AG10803 (cell line): ENCODE results near the gene EPB41L1.

Experiments used
- DNase-seq: peaks from one replicate; pipeline ENCODE4 v3.0.0; 2010; ENCODE audit warnings: low read depth
- H3K4me3 ChIP-seq: 2 replicates; pipeline ENCODE4 v1.5.1; 2011; ENCODE audit warnings: mild to moderate bottlenecking, low read length, control low read depth
- TF ChIP-seq, protein P1 (sequence below): conservative IDR thresholded peaks from 2 replicates; pipeline ENCODE4 v1.5.1; 2011; ENCODE audit warnings: mild to moderate bottlenecking, low read length, control low read depth, inconsistent platforms

The EPB41L1 gene

GRCh38 chr20:36118371-36118770 is 36.2 kb upstream of the EPB41L1 start:
- H3K4me3 ChIP-seq: no peak overlapping the region
- TF ChIP-seq, protein P1, sequence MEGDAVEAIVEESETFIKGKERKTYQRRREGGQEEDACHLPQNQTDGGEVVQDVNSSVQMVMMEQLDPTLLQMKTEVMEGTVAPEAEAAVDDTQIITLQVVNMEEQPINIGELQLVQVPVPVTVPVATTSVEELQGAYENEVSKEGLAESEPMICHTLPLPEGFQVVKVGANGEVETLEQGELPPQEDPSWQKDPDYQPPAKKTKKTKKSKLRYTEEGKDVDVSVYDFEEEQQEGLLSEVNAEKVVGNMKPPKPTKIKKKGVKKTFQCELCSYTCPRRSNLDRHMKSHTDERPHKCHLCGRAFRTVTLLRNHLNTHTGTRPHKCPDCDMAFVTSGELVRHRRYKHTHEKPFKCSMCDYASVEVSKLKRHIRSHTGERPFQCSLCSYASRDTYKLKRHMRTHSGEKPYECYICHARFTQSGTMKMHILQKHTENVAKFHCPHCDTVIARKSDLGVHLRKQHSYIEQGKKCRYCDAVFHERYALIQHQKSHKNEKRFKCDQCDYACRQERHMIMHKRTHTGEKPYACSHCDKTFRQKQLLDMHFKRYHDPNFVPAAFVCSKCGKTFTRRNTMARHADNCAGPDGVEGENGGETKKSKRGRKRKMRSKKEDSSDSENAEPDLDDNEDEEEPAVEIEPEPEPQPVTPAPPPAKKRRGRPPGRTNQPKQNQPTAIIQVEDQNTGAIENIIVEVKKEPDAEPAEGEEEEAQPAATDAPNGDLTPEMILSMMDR: no peak

GRCh38 chr20:36119537-36119936 is 35.0 kb upstream of the EPB41L1 start:
- no peak for DNase-seq
- no peak overlapping the region for H3K4me3 ChIP-seq
- TF ChIP-seq, protein P1: no peak

More at GRCh38 chr20:36118371-36118770, 36.2 kb upstream of the EPB41L1 start:
- DNase-seq: no peak

DNA sequence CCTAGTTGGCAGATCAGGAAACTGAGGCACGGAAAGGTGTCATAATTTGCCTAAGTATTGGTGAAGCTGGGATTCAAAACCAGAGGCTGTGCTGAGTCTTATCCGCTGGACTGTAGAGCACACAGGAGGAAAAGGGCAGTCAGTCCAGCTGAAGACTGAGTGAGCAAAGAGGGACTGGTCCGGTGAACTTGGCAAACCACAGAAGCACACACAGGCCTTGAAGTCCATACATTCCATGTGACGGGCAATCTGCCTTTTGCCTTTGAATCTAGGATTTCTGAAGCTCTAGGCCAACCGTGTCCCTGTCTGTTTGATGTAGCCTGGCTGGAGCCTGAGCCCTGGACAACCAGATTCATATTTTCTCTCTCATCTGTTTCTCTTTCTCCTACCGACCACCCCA is 34.3 kb upstream of the EPB41L1 start:
- no peak for DNase-seq
- H3K4me3 ChIP-seq: no peak overlapping the region
- TF ChIP-seq, protein P1: no peak

DNA sequence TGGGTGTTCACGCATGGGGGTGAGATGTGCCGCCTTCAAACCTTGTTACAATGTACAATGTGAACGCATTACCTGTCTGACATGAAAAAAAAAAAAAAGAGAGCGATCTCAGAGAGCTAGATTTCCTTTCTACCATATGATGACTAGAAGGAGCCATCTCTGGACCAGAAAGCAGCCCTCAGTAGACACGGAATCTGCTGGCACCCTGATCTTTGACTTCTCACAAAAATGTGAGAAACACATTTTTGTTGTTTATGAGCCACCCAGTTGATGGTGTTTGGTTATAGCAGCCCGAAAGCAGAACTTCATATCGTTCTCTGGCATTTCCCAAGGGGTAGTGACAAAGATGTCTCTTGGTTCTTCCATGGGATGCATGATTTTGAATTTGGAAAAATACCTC is 33.5 kb upstream of the EPB41L1 start:
- H3K4me3 ChIP-seq: no peak overlapping the region
- TF ChIP-seq, protein P1: no peak
- DNase-seq: no peak

- no peak overlapping the region for H3K4me3 ChIP-seq
- TF ChIP-seq, protein P1: no peak
- DNase-seq: no peak
These were observed 32.3 kb upstream of the EPB41L1 start for GRCh38 chr20:36121981-36122930.

DNA sequence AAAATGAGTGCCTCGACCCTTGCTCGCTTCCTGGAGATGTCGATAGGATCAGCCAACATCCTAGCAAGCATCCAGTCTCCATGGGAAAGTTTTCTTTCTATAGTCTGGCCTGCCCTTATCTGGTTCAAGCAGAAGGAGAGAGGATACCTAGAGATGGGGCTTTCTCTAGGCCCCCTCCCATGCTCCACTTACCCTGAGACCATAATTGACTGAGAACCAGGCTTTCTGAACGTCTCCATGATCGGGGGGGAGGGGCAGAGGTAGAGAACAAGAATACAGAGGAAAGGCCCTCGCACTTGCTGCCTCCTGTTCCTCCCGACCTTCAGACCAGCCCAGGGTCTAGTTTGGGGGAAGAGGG is 31.6 kb upstream of the EPB41L1 start:
- no peak overlapping the region for H3K4me3 ChIP-seq
- TF ChIP-seq, protein P1: no peak
- DNase-seq: no peak

DNA sequence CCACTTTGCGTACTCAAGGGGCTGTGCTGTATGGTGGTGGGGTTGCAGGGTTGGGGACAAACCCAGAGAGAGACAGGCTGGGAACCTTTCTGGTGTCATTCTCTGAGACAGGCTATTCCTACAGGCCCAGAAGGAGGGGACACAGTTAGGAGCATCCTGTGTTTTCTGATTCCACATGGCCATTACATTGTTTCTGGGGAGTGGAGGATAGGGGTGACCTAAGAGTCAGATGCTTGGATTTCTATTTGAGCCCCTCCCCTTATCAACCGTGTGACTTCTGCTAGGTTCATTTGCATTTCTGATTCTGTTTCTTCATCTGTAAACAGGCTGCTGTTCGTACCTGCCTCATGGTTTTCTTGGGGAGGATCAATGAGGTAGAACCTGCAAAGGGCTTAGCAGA is 29.4 kb upstream of the EPB41L1 start:
- no peak for DNase-seq
- no peak overlapping the region for H3K4me3 ChIP-seq
- TF ChIP-seq, protein P1: no peak
